ENCODE results near the gene CR1.
"Not testable (repeated sequence)": the region's sequence is repeated elsewhere in the genome, so short reads cannot be mapped to it uniquely, and the experiment has no call there.

The CR1 gene

DNA sequence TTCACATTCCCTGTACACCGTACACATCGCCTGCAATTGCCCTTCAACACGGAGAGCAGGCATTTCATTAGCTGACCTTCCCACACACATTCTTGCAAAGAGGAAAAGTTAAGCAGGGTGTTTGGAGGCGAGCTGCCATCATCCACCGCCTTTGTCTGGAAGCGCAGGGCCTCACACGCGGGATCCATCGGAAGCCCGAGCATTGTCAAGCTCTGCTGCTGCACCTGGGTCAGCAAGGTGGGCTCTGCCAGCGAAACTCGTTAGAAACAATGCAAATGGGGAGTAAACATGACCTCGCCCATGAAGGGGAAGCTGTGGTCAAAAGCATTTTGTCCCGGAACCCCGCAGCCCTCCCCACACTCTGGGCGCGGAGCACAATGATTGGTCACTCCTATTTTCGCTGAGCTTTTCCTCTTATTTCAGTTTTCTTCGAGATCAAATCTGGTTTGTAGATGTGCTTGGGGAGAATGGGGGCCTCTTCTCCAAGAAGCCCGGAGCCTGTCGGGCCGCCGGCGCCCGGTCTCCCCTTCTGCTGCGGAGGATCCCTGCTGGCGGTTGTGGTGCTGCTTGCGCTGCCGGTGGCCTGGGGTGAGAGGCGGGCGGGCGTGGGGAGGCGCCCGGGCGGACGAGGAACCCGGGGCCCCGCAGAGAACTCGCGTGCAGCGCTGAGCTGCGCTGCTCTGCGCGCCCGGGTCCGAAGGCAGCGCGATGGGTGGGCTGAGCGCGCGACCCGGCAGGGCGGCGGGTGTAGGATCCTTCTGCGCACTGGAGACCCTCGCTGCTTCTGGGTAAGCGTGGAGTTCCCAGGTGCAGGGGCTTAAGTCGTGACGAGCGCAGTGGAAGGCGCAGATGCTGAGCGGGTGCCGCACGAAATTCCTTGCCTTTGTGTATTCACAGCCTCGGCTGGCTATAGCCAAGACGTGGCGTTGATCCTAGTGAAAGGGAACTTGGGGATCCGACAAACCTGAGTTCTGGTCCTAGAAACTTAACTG lies at the start of gene CR1:
Gene CR1, plus strand, starts transcription at position 357 of the 992 bp plus-strand sequence. Its CDS starts 111 bp downstream, at position 468.
- DNase-seq (ENCODE audit: low spot score), result no peak

- no peak for DNase-seq (ENCODE audit: low spot score)
These were observed 42.3 kb upstream of the CR1 start for GRCh38 chr1:207453710-207454045.

- DNase-seq (ENCODE audit: low spot score), result peak; percentile 5
These were observed 41.7 kb upstream of the CR1 start, which contains the start of gene CR2 for GRCh38 chr1:207454046-207454964. Gene CR2, plus strand, starts transcription at chr1:207454328. Its CDS starts 91 bp downstream, at chr1:207454419.

- DNase-seq (ENCODE audit: low spot score), result no peak
These were observed 40.7 kb upstream of the CR1 start for GRCh38 chr1:207455183-207455754.

DNA sequence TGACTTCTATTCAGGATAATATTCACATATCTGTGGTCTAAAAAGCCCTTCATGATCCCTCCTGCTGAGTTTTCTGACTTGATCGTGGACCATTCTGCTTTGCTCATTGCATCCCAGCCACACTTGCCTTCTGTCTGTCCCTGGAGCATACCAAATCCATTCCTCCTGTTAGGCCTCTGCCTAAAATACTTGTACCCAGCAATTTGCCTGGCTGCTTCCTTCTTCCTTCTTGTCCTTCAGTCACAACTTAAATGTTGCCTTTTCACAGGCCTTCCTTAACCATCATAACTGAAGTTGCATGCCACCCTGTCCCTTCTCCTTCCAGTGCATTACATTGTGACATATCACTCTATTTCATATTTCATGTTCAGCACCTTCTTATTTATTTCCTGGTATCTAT lies 37.5 kb upstream of the CR1 start:
- no peak for DNase-seq (ENCODE audit: low spot score)

- DNase-seq (ENCODE audit: low spot score), result no peak
These were observed 36.9 kb upstream of the CR1 start for GRCh38 chr1:207459008-207459407.

DNA sequence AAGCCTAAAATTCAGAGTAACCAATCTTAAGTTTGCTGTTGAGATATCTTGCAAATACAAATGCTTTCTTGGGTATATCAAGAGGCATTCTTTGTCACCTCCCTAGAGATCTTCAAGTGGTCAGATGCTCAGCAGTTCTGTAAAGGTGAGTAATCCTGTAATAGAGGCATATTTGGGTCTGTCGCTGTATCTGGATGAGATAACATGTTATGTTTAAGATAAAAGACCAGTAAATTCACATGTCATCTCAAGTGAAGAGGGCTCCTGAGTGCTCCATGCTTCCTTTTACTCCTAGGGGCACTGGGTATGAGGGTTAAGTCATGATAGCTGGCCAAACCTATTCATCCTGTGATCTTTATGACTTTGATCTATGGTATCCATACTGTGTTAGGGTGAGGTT lies 34.3 kb upstream of the CR1 start:
- no peak for DNase-seq (ENCODE audit: low spot score)

GRCh38 chr1:207462535-207462934 lies 33.4 kb upstream of the CR1 start:
- DNase-seq (ENCODE audit: low spot score), result no peak

DNA sequence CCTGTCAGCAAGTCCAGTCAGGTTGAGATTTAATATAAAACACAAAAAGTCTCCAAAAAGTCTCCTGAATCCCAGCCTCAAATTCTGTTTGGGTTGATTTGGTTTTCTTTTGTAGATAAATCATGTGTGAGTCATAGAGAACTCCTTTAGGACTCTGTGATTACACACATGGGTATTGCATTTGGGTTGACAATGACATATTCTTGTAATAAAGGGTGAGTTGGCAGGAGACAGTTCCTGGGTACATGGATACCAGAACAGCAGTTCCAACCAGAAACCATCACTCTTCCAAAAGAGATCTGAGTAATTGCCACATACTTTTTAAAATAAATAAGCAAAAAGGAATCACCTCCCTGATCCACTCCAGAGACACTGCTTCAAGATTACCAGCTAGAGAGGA lies 32.9 kb upstream of the CR1 start:
- no peak for DNase-seq (ENCODE audit: low spot score)

DNA sequence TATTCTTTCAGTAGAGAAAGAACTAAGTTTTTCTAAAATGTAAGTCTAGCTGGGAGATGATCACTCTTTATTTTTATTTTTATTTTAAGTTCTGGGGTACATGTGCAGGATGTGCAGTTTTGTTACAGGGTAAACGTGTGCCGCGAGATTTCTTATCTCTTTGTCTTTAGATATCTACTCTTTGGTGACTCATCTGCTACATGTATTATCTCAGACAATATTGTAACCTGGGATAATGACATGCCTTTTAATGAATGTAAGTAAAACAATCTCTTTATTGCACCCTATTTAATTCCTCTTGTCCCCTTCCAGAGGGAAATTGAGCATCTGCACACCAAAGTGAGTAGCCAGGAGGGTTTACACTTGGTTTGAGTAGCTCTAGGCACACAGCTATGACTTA lies 32.4 kb upstream of the CR1 start:
- DNase-seq (ENCODE audit: low spot score), result no peak

- no peak for DNase-seq (ENCODE audit: low spot score)
These were observed 25.0 kb upstream of the CR1 start for GRCh38 chr1:207470927-207471326.

DNA sequence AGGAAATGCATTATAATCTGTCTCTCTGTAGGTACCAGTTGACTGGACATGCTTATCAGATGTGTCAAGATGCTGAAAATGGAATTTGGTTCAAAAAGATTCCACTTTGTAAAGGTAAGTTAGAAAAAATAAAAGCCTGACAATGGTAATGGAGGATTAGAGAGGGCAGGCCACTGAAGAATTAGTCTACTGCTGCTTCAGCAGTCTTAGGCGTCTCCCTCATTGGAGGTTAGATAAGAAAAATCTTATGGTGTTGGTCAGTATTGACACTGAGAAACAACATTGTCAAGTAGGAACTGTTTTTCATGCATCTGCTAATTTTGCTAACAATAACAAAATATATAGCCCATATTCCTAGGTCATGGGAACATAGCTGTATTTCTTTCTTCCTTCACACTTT lies 21.7 kb upstream of the CR1 start:
- no peak for DNase-seq (ENCODE audit: low spot score)

DNA sequence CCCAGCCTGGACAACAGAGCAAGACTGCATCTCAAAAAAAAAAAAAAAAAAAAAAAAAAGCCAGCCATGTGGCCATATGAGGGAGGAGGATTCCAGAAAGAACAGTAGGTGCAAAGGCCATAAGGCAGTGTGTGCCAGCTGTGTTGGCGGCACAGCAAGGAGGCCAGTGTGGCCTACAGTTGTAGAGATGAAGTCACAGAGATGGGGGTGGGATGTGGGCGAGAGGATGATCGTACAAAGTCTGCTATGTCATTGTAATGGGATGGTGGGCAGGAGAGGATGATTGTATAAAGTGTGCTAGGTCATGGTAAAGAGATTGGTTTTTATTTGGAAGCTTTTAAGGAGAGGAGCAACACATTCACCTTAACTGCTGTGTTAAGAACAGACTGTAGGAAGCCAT lies 9.8 kb upstream of the CR1 start:
- no peak for DNase-seq (ENCODE audit: low spot score)

DNA sequence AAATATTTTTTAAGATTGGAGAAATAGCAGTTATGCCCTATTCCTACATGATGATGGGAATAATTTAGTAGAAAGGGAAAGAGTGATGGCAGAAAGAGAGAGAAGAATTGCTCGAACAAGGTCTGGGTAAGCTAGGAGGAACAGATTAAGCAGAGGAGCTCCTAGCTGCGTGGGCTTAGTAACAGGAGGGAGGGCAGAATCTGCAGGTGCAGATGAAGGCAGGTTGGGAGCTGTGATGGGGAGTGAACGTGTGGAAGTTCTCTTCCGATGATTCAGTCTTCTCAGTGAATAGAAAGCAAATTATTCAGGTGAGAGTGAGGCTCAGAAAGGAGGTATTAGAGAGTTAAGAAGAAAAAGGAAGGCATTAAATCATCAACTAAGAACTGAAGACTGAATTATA lies 8.3 kb upstream of the CR1 start:
- no peak for DNase-seq (ENCODE audit: low spot score)

- no peak for DNase-seq (ENCODE audit: low spot score)
These were observed 2.7 kb upstream of the CR1 start for GRCh38 chr1:207493212-207493611.

GRCh38 chr1:207494171-207494570 lies 1.8 kb upstream of the CR1 start:
- DNase-seq (ENCODE audit: low spot score), result no peak

DNA sequence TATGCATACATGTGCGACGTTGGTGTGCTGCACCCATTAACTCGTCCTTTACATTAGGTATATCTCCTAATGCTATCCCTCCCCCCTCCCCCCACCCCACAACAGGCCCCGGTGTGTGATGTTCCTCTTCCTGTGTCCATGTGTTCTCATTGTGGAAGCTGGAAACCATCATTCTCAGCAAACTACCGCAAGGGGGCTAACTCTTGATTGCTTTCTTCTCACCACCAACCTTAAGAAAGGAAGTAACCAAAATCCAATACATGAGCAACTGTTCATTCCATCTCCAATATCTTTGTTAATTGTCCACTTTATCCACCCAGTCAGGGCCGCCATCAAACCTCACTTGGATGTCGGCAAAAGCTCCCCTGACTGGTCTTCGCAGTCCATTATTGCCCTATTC lies 676 bp upstream of the CR1 start:
- not testable (repeated sequence) for DNase-seq (ENCODE audit: low spot score)

- no peak for DNase-seq (ENCODE audit: low spot score)
These were observed 2.0 kb downstream of the CR1 start for GRCh38 chr1:207497941-207498340.

DNA sequence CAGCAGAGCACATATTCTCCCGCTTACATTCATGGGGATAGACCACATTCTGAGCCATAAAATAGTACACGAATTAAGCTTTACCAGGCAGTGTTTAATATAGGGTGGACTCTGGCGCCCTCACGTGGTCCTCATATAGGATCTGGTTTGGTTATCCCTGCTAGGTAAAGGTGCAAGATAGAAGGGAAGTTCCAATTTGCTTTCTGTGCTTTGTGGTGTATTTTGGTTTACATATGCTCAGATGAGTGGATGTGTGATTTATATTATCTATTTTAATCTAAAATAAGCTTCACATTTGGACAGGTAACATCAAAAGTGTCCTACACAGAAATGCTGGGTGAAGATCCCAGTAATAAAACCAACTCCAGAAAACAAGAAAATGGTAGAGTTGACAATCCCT lies 3.6 kb downstream of the CR1 start:
- DNase-seq (ENCODE audit: low spot score), result peak; percentile 79

GRCh38 chr1:207500306-207500705 lies 4.3 kb downstream of the CR1 start:
- no peak for DNase-seq (ENCODE audit: low spot score)

- no peak for DNase-seq (ENCODE audit: low spot score)
These were observed 5.1 kb downstream of the CR1 start for GRCh38 chr1:207501071-207501470.

GRCh38 chr1:207502726-207503125 lies 6.8 kb downstream of the CR1 start:
- no peak for DNase-seq (ENCODE audit: low spot score)

Data from globus pallidus (tissue), 1 donor.